HepG2 (cell line): Measurements from ENCODE around the gene TMEM120A. TPM values are rescaled to one million over a fixed set of nuclear protein-coding genes. Genes with fewer than 3 reads are reported as not detected.

Experiments used
- BRCA1 ChIP-seq: sonication (generic); formaldehyde crosslinking; IDR thresholded peaks from 2 replicates; pipeline ENCODE4 v1.4.0; 2020; ENCODE audit warnings: missing genetic modification reagents
- FOXA3 ChIP-seq: IDR thresholded peaks from 2 replicates; pipeline ENCODE4 v1.6.1; 2016; ENCODE audit warnings: missing genetic modification reagents, missing compliant biosample characterization
- GABPB1 ChIP-seq: IDR thresholded peaks from 2 replicates; pipeline ENCODE4 v1.6.1; 2016; ENCODE audit warnings: mild to moderate bottlenecking, missing genetic modification reagents, moderate library complexity, missing compliant biosample characterization
- GATA4 ChIP-seq: sonication (generic); IDR thresholded peaks from 2 replicates; pipeline ENCODE4 v1.6.1; 2016; ENCODE audit warnings: antibody characterized with exemption, low read depth, borderline replicate concordance
- HMGA1 ChIP-seq: sonication (generic); formaldehyde crosslinking; conservative IDR thresholded peaks from 2 replicates; pipeline ENCODE4 v1.4.0; 2020; ENCODE audit warnings: missing genetic modification reagents
- HNRNPUL1 ChIP-seq: fragments of 200-400 bp; formaldehyde crosslinking; IDR thresholded peaks from 2 replicates; pipeline ENCODE4 v1.6.1; 2017; ENCODE audit warnings: low read depth, mild to moderate bottlenecking, low read length, moderate library complexity
- MAF1 ChIP-seq: sonication (generic); formaldehyde crosslinking; IDR thresholded peaks from 2 replicates; pipeline ENCODE4 v1.5.0; 2020; ENCODE audit warnings: missing genetic modification reagents, borderline replicate concordance
- NPAS2 ChIP-seq: sonication (generic); formaldehyde crosslinking; IDR thresholded peaks from 2 replicates; pipeline ENCODE4 v1.8.0; 2022; ENCODE audit warnings: mild to moderate bottlenecking, missing genetic modification reagents, borderline replicate concordance
- REST ChIP-seq, 2 experiments: IDR thresholded peaks; 2 replicates each; pipeline ENCODE4 v1.6.1; 2011 to 2012; ENCODE audit warnings: low read length in 2 of 2, borderline replicate concordance in 1 of 2, low read depth in 1 of 2, mild to moderate bottlenecking in 1 of 2, moderate library complexity in 1 of 2
- SMAD3 ChIP-seq: sonication (generic); formaldehyde crosslinking; IDR thresholded peaks from 2 replicates; pipeline ENCODE4 v1.4.0; 2020; ENCODE audit warnings: missing genetic modification reagents
- SSRP1 ChIP-seq: IDR thresholded peaks from 2 replicates; pipeline ENCODE4 v1.6.1; 2016; ENCODE audit warnings: control low read depth
- ZFP41 ChIP-seq: sonication (generic); formaldehyde crosslinking; IDR thresholded peaks from 2 replicates; pipeline ENCODE4 v1.4.0; 2020; ENCODE audit warnings: mild to moderate bottlenecking, missing genetic modification reagents, borderline replicate concordance
- ZNF225 ChIP-seq: sonication (generic); formaldehyde crosslinking; IDR thresholded peaks from 2 replicates; pipeline ENCODE4 v1.4.0; 2020; ENCODE audit warnings: mild to moderate bottlenecking, missing genetic modification reagents
- ZNF672 ChIP-seq: sonication (generic); formaldehyde crosslinking; IDR thresholded peaks from 2 replicates; pipeline ENCODE4 v1.8.1; 2022; ENCODE audit warnings: missing genetic modification reagents
- ZNF761 ChIP-seq: sonication (generic); formaldehyde crosslinking; conservative IDR thresholded peaks from 2 replicates; pipeline ENCODE4 v1.4.0; 2020; ENCODE audit warnings: mild to moderate bottlenecking, missing genetic modification reagents
- ZNF784 ChIP-seq: sonication (generic); formaldehyde crosslinking; IDR thresholded peaks from 2 replicates; pipeline ENCODE4 v1.5.1; 2020; ENCODE audit warnings: missing genetic modification reagents, mild to moderate bottlenecking, borderline replicate concordance
- polyA plus RNA-seq, 8 experiments: library from polyadenylated mRNA; depleted of rRNA in 3 of 8; stranded (reverse) in 7 of 8; unstranded in 1 of 8; fragments of >200 nt; fragmentation: Illumina TruSeq in 4 of 8; extraction: Trizol in 4 of 8; gene quantifications; 2 replicates each; pipeline versions ENCODE4 v1.2.1 to v1.2.3, GENCODE V29; 2011 to 2016; ENCODE audit warnings: low read depth in 4 of 8, missing spikeins in 1 of 8, mixed read lengths in 1 of 8; ENCODE audit not compliant: insufficient read depth in 1 of 8
- total RNA-seq, 5 experiments: library from RNA; depleted of rRNA; stranded (reverse); fragments of >200 nt; fragmentation: Illumina TruSeq; extraction: Trizol; gene quantifications; 2 replicates each; pipeline ENCODE4 v1.2.3, GENCODE V29; 2016; ENCODE audit warnings: low read depth in 1 of 5
- TF ChIP-seq, protein P1 (sequence below): sonication (generic); formaldehyde crosslinking; IDR thresholded peaks from 2 replicates; pipeline ENCODE4 v1.5.0; 2020; ENCODE audit warnings: missing genetic modification reagents, mild to moderate bottlenecking, borderline replicate concordance

Gene TMEM120A
- total and polyA plus RNA-seq, 2 of the 13 experiments (the other 11 are each of a cell fraction or from before 2014, with no cell fraction given) = 40.3 to 102 TPM

GRCh38 chr7:75962607-75963380 lies 31.6 kb downstream of the TMEM120A start (continued):
- TF ChIP-seq REST (IDR thresholded peaks at IDR 0.05; ENCODE audit: borderline replicate concordance in 1 of 2, low read depth in 1 of 2, low read length in 2 of 2) (no peak), NPAS2 (CRISPR knock-in tag) (no peak), SSRP1 (0 out of 2 replicates have a peak, but pooled peaks have one; percentile 5), ZNF225 (CRISPR knock-in tag) (no peak; the same call in 1 of the 2 replicates), HMGA1 (CRISPR knock-in tag) (no peak), FOXA3 (CRISPR knock-in tag) (peak; percentile 59; the same call in 1 of the 2 replicates), ZNF761 (CRISPR knock-in tag) (0 out of 2 replicates have a peak, but pooled peaks have one; percentile 57), SMAD3 (CRISPR knock-in tag) (peak; percentile 55; the same call in 1 of the 2 replicates), HNRNPUL1 (no peak), BRCA1 (CRISPR knock-in tag) (no peak), ZNF672 (CRISPR knock-in tag) (0 out of 2 replicates have a peak, but pooled peaks have one; percentile 14), MAF1 (CRISPR knock-in tag) (no peak), GATA4 (peak; percentile 63; the same call in 1 of the 2 replicates), ZNF784 (CRISPR knock-in tag) (no peak; the same call in 1 of the 2 replicates), GABPB1 (CRISPR knock-in tag) (no peak), ZFP41 (CRISPR knock-in tag) (no peak)
- TF ChIP-seq, protein P1, sequence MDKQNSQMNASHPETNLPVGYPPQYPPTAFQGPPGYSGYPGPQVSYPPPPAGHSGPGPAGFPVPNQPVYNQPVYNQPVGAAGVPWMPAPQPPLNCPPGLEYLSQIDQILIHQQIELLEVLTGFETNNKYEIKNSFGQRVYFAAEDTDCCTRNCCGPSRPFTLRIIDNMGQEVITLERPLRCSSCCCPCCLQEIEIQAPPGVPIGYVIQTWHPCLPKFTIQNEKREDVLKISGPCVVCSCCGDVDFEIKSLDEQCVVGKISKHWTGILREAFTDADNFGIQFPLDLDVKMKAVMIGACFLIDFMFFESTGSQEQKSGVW (CRISPR knock-in tag) = no peak
- TF ChIP-seq, all 625 proteins: peak for 133
